K562 (cell line): ENCODE results near the gene TRIM37. TPM values are rescaled to one million over a fixed set of nuclear protein-coding genes. Genes with fewer than 3 reads are reported as not detected.
A peak's percentile ranks its signal among the peaks of the same experiment; 100 is the strongest.

Source experiments
- ATAC-seq: fragments of 200-7000 bp; cut with Tn5 transposase; 3 replicates; pipeline ENCODE4 v1.9.1; 2020; ENCODE audit warnings: moderate library complexity
- BruUV-seq: library from RNA; stranded (reverse); fragments of 400-500 nt; replicated peaks from 2 replicates; lab custom pipeline; 2021; lab: Mats Ljungman, UMichigan
- CTCF ChIA-PET: fragments of 300-600 bp; formaldehyde crosslinking; extraction: SDS; loops from one replicate; lab custom pipeline; 2021; ENCODE audit warnings: low intra/inter-chr PET ratio; lab: Yijun Ruan, JAX
- POLR2A ChIA-PET: fragments of 300-600, 350-650 bp; sonication (Branson Sonifier 250); formaldehyde crosslinking; extraction: SDS; loops from one replicate; lab custom pipeline; 2021; ENCODE audit warnings: antibody characterized with exemption, inconsistent platforms; lab: Yijun Ruan, JAX
- DNase-seq, 4 experiments: peaks; one replicate each; pipeline versions ENCODE4 v3.0.0 to v3.0.0-alpha.2; 2011 to 2018; ENCODE audit warnings: low spot score in 3 of 4, mixed read lengths in 3 of 4; ENCODE audit errors: extremely low read depth in 1 of 4
- FAIRE-seq: peaks from 2 replicates; lab custom pipeline; 2011; peaks lifted over from hg19 to GRCh38; lab: Jason Lieb, UNC
- H2AFZ ChIP-seq: 2 replicates; pipeline ENCODE4 v1.6.0; 2011; ENCODE audit warnings: low read depth, low read length, control low read depth, inconsistent platforms
- H3K27ac ChIP-seq: fragments of 200-600 bp; 3 replicates; pipeline ENCODE4 v1.8.0; 2011; ENCODE audit warnings: low read depth, mild to moderate bottlenecking, control low read depth, inconsistent platforms, low read length, moderate library complexity, mixed read lengths; ENCODE audit errors: extremely low read depth
- H3K27me3 ChIP-seq, 2 experiments: fragments of 300-600 bp in 1 of 2; 2 replicates in 1 of 2; 3 replicates in 1 of 2; pipeline versions ENCODE4 v1.6.0 to v1.8.0; 2011; ENCODE audit warnings: inconsistent platforms in 2 of 2, low read length in 2 of 2, mild to moderate bottlenecking in 1 of 2, mixed read lengths in 1 of 2, moderate library complexity in 1 of 2; ENCODE audit not compliant: control insufficient read depth in 2 of 2, insufficient read depth in 2 of 2
- H3K36me3 ChIP-seq: fragments of 300-600 bp; 3 replicates; pipeline ENCODE4 v1.8.0; 2011; ENCODE audit warnings: mild to moderate bottlenecking, low read length, inconsistent platforms; ENCODE audit not compliant: control insufficient read depth, insufficient read depth
- H3K4me1 ChIP-seq, 2 experiments: fragments of 200-600 bp in 1 of 2; replicated peaks in 1 of 2; 2 replicates in 1 of 2; 3 replicates in 1 of 2; pipeline versions ENCODE4 v1.5.1 to v1.8.0; 2011; ENCODE audit warnings: inconsistent platforms in 2 of 2, low read length in 2 of 2, mild to moderate bottlenecking in 1 of 2, mixed read lengths in 1 of 2, moderate library complexity in 1 of 2; ENCODE audit not compliant: control insufficient read depth in 2 of 2, insufficient read depth in 2 of 2
- H3K4me2 ChIP-seq: 2 replicates; pipeline ENCODE4 v1.6.1; 2011; ENCODE audit warnings: low read length, control low read depth, inconsistent platforms, mixed read lengths; ENCODE audit not compliant: insufficient read depth
- H3K4me3 ChIP-seq: fragments of 200-600 bp; sonication (generic), shearing (Covaris generic); 2 replicates; pipeline ENCODE4 v1.5.1; 2016; ENCODE audit warnings: control low read depth, inconsistent platforms
- H3K79me2 ChIP-seq: fragments of 200-600 bp; 3 replicates; pipeline ENCODE4 v1.8.0; 2011; ENCODE audit warnings: low read length, inconsistent platforms; ENCODE audit not compliant: control insufficient read depth, insufficient read depth
- H3K9ac ChIP-seq, 2 experiments: 2 replicates each; pipeline versions ENCODE4 v1.6.0 to v1.6.1; 2011; ENCODE audit warnings: low read depth in 2 of 2, low read length in 2 of 2, control low read depth in 1 of 2, inconsistent platforms in 1 of 2, mild to moderate bottlenecking in 1 of 2, mixed read lengths in 1 of 2; ENCODE audit not compliant: insufficient read depth in 1 of 2
- H3K9me1 ChIP-seq: one replicate; pipeline ENCODE4 v1.6.0; 2011; ENCODE audit warnings: inconsistent platforms, mild to moderate bottlenecking, low read length, moderate library complexity; ENCODE audit not compliant: control insufficient read depth, insufficient read depth
- H3K9me3 ChIP-seq: replicated peaks from 2 replicates; pipeline ENCODE4 v1.5.1; 2011; ENCODE audit warnings: low read depth, low read length, inconsistent platforms; ENCODE audit not compliant: control insufficient read depth, insufficient read depth
- H4K20me1 ChIP-seq: replicated peaks from 2 replicates; pipeline ENCODE4 v1.6.1; 2011; ENCODE audit warnings: low read length, inconsistent platforms, mixed read lengths; ENCODE audit not compliant: control insufficient read depth, insufficient read depth
- NELFE ChIP-seq: IDR thresholded peaks from 2 replicates; pipeline ENCODE4 v1.6.1; 2011; ENCODE audit warnings: mild to moderate bottlenecking; ENCODE audit not compliant: insufficient read depth, insufficient read length
- YBX1 ChIP-seq: fragments of 450-650 bp; IDR thresholded peaks from 2 replicates; pipeline ENCODE4 v1.7.1; 2016; ENCODE audit warnings: mild to moderate bottlenecking
- ZNF12 ChIP-seq: sonication (generic); formaldehyde crosslinking; IDR thresholded peaks from 2 replicates; pipeline ENCODE4 v1.4.0; 2020; ENCODE audit warnings: mild to moderate bottlenecking, missing genetic modification reagents
- WGBS: fragments of 100-300 bp; shearing (Covaris generic); methylation state at CpG from one replicate; pipeline ENCODE4 v1.1.6; 2016; ENCODE audit warnings: low coverage, mixed read lengths; ENCODE audit not compliant: insufficient coverage; ENCODE audit errors: missing lambda C conversion rate; 5-methylcytosine and 5-hydroxymethylcytosine counted together
- in situ Hi-C: fragments of 300-500 bp; cut with MboI; formaldehyde crosslinking; loops from 4 replicates; pipeline ENCODE4 v1.15.0; 2018; ENCODE audit warnings: inconsistent platforms, mixed read lengths
- intact Hi-C: fragments of 100-400 bp; cut with micrococcal nuclease; formaldehyde crosslinking; loops from 2 replicates; pipeline ENCODE4 v1.14.2; 2022
- polyA plus RNA-seq, 8 experiments: library from polyadenylated mRNA; depleted of rRNA in 4 of 8; stranded (reverse) in 5 of 8; unstranded in 3 of 8; fragments of >200 nt; fragmentation: Nextera tagmentation in 2 of 8; fragmentation: Illumina TruSeq in 1 of 8; extraction: Ambion mirVana in 2 of 8; extraction: Trizol in 1 of 8; gene quantifications; 2 replicates each; pipeline versions ENCODE4 v1.2.1 to v1.2.3, GENCODE V29; 2011 to 2014; ENCODE audit warnings: inconsistent platforms in 1 of 8, missing spikeins in 1 of 8
- total RNA-seq, 7 experiments: library from RNA; depleted of rRNA in 6 of 7; stranded (reverse); fragments of >200 nt in 6 of 7; fragmentation: Illumina TruSeq in 2 of 7; extraction: Trizol in 2 of 7; gene quantifications; 2 replicates each; pipeline versions ENCODE4 v1.2.1 to v1.2.3, GENCODE V29; 2011 to 2021; ENCODE audit warnings: low replicate concordance in 1 of 7
- TF ChIP-seq, protein P1 (sequence below), 2 experiments: fragments of 450-650 bp; IDR thresholded peaks; 2 replicates each; pipeline ENCODE4 v1.6.1; 2018; ENCODE audit warnings: mild to moderate bottlenecking in 2 of 2, low read depth in 1 of 2; ENCODE audit not compliant: partially characterized antibody in 2 of 2
- TF ChIP-seq, protein P2 (sequence below), 3 experiments: fragments of 200-800 bp in 1 of 3; fragments of 250-450 bp in 1 of 3; fragments of 450-650 bp in 1 of 3; sonication (Bioruptor Pico) in 1 of 3; sonication (Bioruptor generic) in 1 of 3; formaldehyde crosslinking in 1 of 3; IDR thresholded peaks; 2 replicates each; pipeline versions ENCODE4 v1.6.1 to v1.8.0; 2016 to 2022; ENCODE audit warnings: mild to moderate bottlenecking in 2 of 3, missing genetic modification characterization in 2 of 3, missing compliant biosample characterization in 1 of 3, moderate library complexity in 1 of 3

Gene TRIM37
- total and polyA plus RNA-seq, 9 of the 15 experiments (the other 6 are each of a cell fraction or from before 2014, with no cell fraction given): 4.5 to 31.4 (median 23.8) TPM

DNA sequence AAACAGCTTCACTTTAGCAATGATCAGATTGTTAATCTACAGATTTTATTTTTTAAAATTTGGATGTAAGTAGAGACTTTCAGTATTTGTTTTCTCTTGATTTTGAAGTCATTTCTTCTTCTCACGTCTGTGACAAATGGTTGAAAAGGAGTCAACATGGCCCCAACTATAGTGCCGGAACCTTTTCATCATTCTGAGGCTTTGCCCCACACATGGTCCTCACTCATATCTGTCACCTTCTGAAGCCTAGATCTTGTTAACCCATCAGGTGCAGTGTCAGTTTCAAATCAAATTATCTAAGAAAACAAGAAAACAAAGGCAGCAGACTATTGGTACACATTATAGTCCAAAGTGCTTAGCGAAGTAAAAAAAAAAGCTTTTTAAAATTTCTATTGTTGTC is 124.1 kb downstream of the TRIM37 start (continued):
- TF ChIP-seq, protein P1, sequence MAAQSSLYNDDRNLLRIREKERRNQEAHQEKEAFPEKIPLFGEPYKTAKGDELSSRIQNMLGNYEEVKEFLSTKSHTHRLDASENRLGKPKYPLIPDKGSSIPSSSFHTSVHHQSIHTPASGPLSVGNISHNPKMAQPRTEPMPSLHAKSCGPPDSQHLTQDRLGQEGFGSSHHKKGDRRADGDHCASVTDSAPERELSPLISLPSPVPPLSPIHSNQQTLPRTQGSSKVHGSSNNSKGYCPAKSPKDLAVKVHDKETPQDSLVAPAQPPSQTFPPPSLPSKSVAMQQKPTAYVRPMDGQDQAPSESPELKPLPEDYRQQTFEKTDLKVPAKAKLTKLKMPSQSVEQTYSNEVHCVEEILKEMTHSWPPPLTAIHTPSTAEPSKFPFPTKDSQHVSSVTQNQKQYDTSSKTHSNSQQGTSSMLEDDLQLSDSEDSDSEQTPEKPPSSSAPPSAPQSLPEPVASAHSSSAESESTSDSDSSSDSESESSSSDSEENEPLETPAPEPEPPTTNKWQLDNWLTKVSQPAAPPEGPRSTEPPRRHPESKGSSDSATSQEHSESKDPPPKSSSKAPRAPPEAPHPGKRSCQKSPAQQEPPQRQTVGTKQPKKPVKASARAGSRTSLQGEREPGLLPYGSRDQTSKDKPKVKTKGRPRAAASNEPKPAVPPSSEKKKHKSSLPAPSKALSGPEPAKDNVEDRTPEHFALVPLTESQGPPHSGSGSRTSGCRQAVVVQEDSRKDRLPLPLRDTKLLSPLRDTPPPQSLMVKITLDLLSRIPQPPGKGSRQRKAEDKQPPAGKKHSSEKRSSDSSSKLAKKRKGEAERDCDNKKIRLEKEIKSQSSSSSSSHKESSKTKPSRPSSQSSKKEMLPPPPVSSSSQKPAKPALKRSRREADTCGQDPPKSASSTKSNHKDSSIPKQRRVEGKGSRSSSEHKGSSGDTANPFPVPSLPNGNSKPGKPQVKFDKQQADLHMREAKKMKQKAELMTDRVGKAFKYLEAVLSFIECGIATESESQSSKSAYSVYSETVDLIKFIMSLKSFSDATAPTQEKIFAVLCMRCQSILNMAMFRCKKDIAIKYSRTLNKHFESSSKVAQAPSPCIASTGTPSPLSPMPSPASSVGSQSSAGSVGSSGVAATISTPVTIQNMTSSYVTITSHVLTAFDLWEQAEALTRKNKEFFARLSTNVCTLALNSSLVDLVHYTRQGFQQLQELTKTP (IDR thresholded peaks at IDR 0.05; ENCODE audit: low read depth in 1 of 2, partially characterized antibody in 2 of 2): no peak
- TF ChIP-seq NELFE (no peak), ZNF12 (CRISPR knock-in tag) (no peak)

DNA sequence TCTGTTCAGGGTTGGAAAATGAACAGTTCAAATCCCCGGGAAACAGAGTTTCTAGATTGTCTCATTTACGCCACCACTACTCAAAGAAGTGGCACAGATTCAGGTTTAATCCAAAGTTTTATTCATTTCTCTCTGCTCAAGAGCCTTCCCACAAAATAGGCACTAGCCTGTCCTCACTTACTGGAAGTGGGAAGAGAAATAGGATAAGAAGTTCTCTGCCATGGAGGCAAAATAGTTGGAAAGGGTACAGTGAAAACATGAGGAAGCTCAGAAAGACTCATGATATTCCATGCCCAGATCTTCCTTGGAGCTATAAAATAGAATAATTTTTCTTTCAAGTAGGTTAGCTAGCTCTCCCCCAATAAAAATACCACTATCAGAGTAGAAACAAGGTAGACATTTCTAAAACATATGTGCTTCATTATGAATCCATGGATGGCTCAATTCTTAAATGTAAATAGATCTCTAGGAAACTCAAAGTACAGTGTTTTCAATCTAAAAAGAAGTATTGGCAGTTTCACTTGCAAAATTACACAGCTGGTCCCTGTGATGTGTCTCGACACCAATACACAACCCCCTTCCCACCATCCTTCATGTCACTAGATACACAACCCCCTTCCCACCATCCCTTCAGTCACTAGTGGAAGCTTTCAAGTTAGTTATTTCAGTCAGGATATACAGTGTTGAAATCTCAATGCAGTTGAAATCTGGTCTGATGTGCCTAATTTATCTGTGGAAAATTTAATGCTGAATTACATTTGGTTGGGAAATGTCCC is 125.8 kb downstream of the TRIM37 start:
- BruUV-seq: no TSS peak
- TF ChIP-seq, protein P2, sequence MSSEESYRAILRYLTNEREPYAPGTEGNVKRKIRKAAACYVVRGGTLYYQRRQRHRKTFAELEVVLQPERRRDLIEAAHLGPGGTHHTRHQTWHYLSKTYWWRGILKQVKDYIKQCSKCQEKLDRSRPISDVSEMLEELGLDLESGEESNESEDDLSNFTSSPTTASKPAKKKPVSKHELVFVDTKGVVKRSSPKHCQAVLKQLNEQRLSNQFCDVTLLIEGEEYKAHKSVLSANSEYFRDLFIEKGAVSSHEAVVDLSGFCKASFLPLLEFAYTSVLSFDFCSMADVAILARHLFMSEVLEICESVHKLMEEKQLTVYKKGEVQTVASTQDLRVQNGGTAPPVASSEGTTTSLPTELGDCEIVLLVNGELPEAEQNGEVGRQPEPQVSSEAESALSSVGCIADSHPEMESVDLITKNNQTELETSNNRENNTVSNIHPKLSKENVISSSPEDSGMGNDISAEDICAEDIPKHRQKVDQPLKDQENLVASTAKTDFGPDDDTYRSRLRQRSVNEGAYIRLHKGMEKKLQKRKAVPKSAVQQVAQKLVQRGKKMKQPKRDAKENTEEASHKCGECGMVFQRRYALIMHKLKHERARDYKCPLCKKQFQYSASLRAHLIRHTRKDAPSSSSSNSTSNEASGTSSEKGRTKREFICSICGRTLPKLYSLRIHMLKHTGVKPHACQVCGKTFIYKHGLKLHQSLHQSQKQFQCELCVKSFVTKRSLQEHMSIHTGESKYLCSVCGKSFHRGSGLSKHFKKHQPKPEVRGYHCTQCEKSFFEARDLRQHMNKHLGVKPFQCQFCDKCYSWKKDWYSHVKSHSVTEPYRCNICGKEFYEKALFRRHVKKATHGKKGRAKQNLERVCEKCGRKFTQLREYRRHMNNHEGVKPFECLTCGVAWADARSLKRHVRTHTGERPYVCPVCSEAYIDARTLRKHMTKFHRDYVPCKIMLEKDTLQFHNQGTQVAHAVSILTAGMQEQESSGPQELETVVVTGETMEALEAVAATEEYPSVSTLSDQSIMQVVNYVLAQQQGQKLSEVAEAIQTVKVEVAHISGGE (CRISPR knock-in tag; IDR thresholded peaks at IDR 0.05): peak in 1 of 3 experiments; percentile 76; a peak in 2 of 6 replicates
- TF ChIP-seq YBX1: no peak
- Histone ChIP-seq H2AFZ (no peak overlapping the region), H3K27ac (no peak overlapping the region), H3K9me1 (no peaks in the 10 kb centered on the region), H3K4me2 (no peak overlapping the region), H3K36me3 (no peaks in the 10 kb centered on the region), H3K27me3 (no peaks in the 10 kb centered on the region), H4K20me1 (no peaks in the 10 kb centered on the region), H3K4me3 (no peak overlapping the region), H3K4me1 (peaks cover 0 to 9% of the 10 kb centered on the region in 2 experiments; a peak in 3 of 5 replicates), H3K79me2 (no peaks in the 10 kb centered on the region), H3K9ac (no peak overlapping the region), H3K9me3 (no peaks in the 10 kb centered on the region)
- in situ Hi-C loops: no loop called here
- intact Hi-C loops: no loop called here
- ChIA-PET POLR2A (interaction anchor here (0.6 kb wide), 2 partner anchors 807 to 1158 kb away, joined by 3 read pairs; no protein-coding TSS in a partner anchor), CTCF (no interaction called here)
- FAIRE-seq (no peak), ATAC-seq (no peak), DNase-seq (no peak)
- WGBS: 69% methylated on average over 3 of the region's 3 CpGs
